ENCODE measurements around the gene HBA2.
"Not testable (repeated sequence)": the region's sequence is repeated elsewhere in the genome, so short reads cannot be mapped to it uniquely, and the experiment has no call there.

The HBA2 gene

GRCh38 chr16:194516-194915, 21.8 kb downstream of the HBA2 start:
- DNase-seq (ENCODE audit: low spot score), result no peak

DNA sequence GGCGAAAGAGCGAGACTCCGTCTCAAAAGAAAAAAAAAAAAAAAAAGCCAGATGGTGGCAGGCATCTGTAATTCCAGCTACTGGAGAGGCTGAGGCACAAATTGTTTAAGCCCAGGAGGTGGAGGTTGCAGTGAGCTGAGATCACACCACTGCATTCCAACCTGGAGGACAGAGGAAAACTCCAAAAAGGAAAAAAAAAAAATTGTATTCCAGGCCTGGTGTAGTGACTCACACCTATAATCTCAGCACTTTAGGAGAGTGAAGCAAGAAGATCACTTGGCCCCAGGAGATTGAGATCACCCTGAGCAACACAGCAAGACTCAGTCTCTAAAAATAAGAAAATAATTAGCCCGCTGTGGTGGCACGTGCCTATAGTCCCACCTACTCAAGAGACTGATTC, 27.7 kb downstream of the HBA2 start:
- DNase-seq (ENCODE audit: low spot score), result no peak

- no peak for DNase-seq (ENCODE audit: low spot score)
Observed at GRCh38 chr16:203246-203645, 30.6 kb downstream of the HBA2 start.

DNA sequence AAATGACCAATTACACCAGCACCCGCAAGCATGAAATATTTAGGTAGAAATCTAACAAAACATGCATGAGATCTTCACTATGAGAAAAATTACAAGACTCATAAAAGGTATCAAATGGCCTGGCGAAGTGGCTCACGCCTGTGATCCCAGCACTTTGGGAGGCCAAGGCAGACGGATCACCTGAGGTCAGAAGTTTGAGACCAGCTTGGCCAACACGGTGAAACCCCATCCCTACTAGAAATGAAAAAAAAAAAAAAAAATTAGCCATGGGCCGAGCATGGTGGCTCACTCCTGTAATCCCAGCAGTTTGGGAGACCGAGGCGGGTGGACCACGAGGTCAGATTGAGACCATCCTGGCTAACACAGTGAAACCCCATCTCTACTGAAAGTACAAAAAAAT, 31.4 kb downstream of the HBA2 start:
- not testable (repeated sequence) for DNase-seq (ENCODE audit: low spot score)

GRCh38 chr16:209359-209758, 36.7 kb downstream of the HBA2 start:
- DNase-seq (ENCODE audit: low spot score), result not testable (repeated sequence)

GRCh38 chr16:211631-212180, 39.0 kb downstream of the HBA2 start:
- not testable (repeated sequence) for DNase-seq (ENCODE audit: low spot score)

GRCh38 chr16:212999-213398, 40.3 kb downstream of the HBA2 start:
- DNase-seq (ENCODE audit: low spot score), result no peak

DNA sequence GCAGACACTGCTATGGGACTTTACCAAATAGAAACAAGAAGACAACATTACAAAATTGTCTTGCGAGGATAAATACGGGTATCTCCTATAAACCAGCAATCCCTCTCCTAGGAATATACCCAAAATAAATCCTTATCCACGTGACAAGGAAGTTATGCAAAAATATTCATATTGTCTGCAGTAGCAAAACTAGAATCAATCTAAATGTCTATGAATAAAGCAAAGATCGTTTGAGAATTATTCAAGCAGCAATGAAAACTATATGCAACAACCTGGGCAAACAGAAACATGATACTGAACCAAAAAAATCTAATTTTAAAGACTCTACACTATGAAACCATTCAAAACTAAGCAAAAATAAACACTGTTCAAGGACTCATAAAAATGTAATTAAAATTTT, 47.3 kb downstream of the HBA2 start:
- DNase-seq (ENCODE audit: low spot score), result no peak

All from Ammon's horn (tissue), 1 donor.